Mammary epithelial cell (primary cell): Measurements from ENCODE around the gene HOXD12.
A peak's percentile ranks its signal among the peaks of the same experiment; 100 is the strongest.

Experiments used
- EZH2 ChIP-seq: IDR thresholded peaks from 2 replicates; pipeline ENCODE4 v1.6.1; 2012; ENCODE audit warnings: low read length, inconsistent platforms, borderline replicate concordance
- TF ChIP-seq, protein P1 (sequence below), 2 donors: IDR thresholded peaks in 1 of 2; conservative IDR thresholded peaks in 1 of 2; 2 replicates each; pipeline ENCODE4 v1.5.1; 2011 to 2012; ENCODE audit warnings: inconsistent platforms in 2 of 2, low read length in 2 of 2, mild to moderate bottlenecking in 2 of 2, control low read depth in 1 of 2, low read depth in 1 of 2; ENCODE audit not compliant: insufficient read depth in 1 of 2; ENCODE audit errors: extremely low read depth in 1 of 2

DNA sequence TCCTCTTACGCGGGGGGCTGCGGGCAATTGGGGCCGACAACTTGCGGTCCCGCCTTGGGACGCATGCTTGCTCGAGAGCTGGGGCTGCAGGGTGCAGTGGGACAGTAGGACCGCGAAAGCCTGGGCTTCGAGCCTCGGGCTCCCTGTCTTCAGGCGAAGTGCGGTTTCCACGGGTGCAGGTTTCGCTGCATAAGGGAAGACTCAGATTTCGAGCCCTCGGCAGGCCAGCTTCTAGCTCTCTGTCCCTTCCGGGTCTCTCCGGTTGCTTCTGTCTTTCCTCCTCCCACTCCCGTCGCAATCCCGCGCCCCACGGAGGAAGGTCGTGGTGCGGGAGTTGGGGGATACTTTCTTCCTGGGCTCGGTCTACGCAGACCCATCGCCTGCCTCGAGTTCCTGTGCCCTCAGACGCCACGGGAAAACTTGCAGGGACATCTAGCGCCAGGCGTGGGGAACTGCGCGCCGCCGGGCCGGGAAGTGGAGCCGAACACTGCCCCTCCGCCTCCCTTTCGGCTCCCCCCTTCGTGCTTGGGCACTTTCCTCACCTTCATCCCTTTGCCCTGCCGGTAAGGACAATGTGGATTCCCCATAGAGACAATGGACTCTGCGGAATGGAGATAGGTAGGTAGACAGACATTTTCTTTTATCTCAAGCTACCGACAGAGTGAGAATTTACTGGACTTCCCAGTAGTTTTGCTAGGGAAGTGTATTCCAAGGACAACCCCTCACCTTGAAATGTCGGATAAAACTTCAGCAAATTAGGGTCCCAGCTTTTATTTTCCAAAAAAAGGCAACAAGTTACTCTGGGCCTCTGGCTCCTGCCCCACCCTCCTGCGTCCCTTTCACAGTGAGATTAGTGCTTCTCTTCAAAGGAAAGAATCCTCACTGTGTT is 11.3 kb upstream of the HOXD12 start:
- TF ChIP-seq, protein P1, sequence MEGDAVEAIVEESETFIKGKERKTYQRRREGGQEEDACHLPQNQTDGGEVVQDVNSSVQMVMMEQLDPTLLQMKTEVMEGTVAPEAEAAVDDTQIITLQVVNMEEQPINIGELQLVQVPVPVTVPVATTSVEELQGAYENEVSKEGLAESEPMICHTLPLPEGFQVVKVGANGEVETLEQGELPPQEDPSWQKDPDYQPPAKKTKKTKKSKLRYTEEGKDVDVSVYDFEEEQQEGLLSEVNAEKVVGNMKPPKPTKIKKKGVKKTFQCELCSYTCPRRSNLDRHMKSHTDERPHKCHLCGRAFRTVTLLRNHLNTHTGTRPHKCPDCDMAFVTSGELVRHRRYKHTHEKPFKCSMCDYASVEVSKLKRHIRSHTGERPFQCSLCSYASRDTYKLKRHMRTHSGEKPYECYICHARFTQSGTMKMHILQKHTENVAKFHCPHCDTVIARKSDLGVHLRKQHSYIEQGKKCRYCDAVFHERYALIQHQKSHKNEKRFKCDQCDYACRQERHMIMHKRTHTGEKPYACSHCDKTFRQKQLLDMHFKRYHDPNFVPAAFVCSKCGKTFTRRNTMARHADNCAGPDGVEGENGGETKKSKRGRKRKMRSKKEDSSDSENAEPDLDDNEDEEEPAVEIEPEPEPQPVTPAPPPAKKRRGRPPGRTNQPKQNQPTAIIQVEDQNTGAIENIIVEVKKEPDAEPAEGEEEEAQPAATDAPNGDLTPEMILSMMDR (conservative IDR thresholded peaks at IDR 0.05 in 1 of 2, IDR thresholded peaks at IDR 0.05 in 1 of 2; ENCODE audit: extremely low read depth in 1 of 2, insufficient read depth in 1 of 2, low read depth in 1 of 2, low read length in 2 of 2), result peak; percentile 39 to 81
- peak; percentile 85 for TF ChIP-seq EZH2
